H1 (cell line): Measurements from ENCODE around the gene TBC1D22A.

ENCODE experiments used
- CTCF ChIP-seq, 3 experiments: IDR thresholded peaks; 1 replicate in 2 of 3; 2 replicates in 1 of 3; pipeline versions ENCODE4 v1.5.1 to v1.6.1; 2011; ENCODE audit warnings: low read length in 3 of 3, mild to moderate bottlenecking in 3 of 3, inconsistent platforms in 2 of 3, low read depth in 1 of 3, moderate library complexity in 1 of 3; ENCODE audit not compliant: insufficient read depth in 1 of 3; ENCODE audit errors: control extremely low read depth in 1 of 3
- NRF1 ChIP-seq: IDR thresholded peaks from 2 replicates; pipeline ENCODE4 v1.6.1; 2011; ENCODE audit warnings: mild to moderate bottlenecking, low read depth, low read length, improper control_type of control experiment
- PHF8 ChIP-seq: fragments of 200-600 bp; sonication (generic); conservative IDR thresholded peaks from 2 replicates; pipeline ENCODE4 v1.7.1; 2012; ENCODE audit warnings: low read depth, mild to moderate bottlenecking, inconsistent platforms, low read length, moderate library complexity
- POLR2AphosphoS5 ChIP-seq: IDR thresholded peaks from 2 replicates; pipeline ENCODE4 v1.6.1; 2011; ENCODE audit warnings: low read depth, low read length

GRCh38 chr22:46800102-46800857 lies 37.8 kb downstream of the TBC1D22A start:
- no peak for TF ChIP-seq POLR2AphosphoS5
- TF ChIP-seq CTCF (IDR thresholded peaks at IDR 0.05; ENCODE audit: control extremely low read depth in 1 of 3, insufficient read depth in 1 of 3, low read depth in 1 of 3, low read length in 3 of 3) = no peak
- TF ChIP-seq NRF1 = no peak
- TF ChIP-seq PHF8 = no peak
